ENCODE measurements around the gene MOB1A.

GRCh38 chr2:74137651-74138599 lies 40.8 kb downstream of the MOB1A start:
- TF ChIP-seq, protein P1, sequence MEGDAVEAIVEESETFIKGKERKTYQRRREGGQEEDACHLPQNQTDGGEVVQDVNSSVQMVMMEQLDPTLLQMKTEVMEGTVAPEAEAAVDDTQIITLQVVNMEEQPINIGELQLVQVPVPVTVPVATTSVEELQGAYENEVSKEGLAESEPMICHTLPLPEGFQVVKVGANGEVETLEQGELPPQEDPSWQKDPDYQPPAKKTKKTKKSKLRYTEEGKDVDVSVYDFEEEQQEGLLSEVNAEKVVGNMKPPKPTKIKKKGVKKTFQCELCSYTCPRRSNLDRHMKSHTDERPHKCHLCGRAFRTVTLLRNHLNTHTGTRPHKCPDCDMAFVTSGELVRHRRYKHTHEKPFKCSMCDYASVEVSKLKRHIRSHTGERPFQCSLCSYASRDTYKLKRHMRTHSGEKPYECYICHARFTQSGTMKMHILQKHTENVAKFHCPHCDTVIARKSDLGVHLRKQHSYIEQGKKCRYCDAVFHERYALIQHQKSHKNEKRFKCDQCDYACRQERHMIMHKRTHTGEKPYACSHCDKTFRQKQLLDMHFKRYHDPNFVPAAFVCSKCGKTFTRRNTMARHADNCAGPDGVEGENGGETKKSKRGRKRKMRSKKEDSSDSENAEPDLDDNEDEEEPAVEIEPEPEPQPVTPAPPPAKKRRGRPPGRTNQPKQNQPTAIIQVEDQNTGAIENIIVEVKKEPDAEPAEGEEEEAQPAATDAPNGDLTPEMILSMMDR (IDR thresholded peaks at IDR 0.05; ENCODE audit: borderline replicate concordance, extremely low read depth, low read length, poor library complexity, severe bottlenecking): no peak
- no peak for TF ChIP-seq EZH2 (IDR thresholded peaks at IDR 0.05; ENCODE audit: borderline replicate concordance, low read depth, low read length, severe bottlenecking)

All from DND-41 (cell line).